K562 treated with DMSO at 1 percent for 24 hours (cell line): ENCODE results near the gene CEL. TPM values are rescaled to one million over a fixed set of nuclear protein-coding genes. Genes with fewer than 3 reads are reported as not detected.

Source experiments
- total RNA-seq: library from RNA; unstranded; fragments of 300-600 nt; gene quantifications from 2 replicates; pipeline ENCODE4 v1.2.3, GENCODE V29; 2022; ENCODE audit warnings: low read depth; ENCODE audit not compliant: insufficient read depth

CEL gene
- 1.5 TPM in 2 replicates for total RNA-seq

GRCh38 chr9:133061764-133062145 lies at the start of gene CEL:
Gene CEL, plus strand, starts transcription at chr9:133061981. Its CDS starts 22 bp downstream, at chr9:133062003.

GRCh38 chr9:133030317-133031129 lies 31.3 kb upstream of the CEL start, which contains the start of gene GTF3C5:
Gene GTF3C5, plus strand, starts transcription at chr9:133030997. Its CDS starts 15 bp downstream, at chr9:133031012.

Other genes with a start within 250 kb of the CEL start
- 1.1 TPM in 1 of 2 replicates, not detected in the other for gene AK8, start 183.7 kb upstream of the CEL start, total RNA-seq
- gene SPACA9, start 183.1 kb upstream of the CEL start, total RNA-seq: 1.8 and 2.1 TPM in 2 replicates
- 11.8 and 13.4 TPM in 2 replicates for gene TSC1, start 117.4 kb upstream of the CEL start, total RNA-seq
- 47.0 and 60.5 TPM in 2 replicates for gene GFI1B, start 83.3 kb upstream of the CEL start, total RNA-seq
- 109 and 110 TPM in 2 replicates for gene GTF3C5, start 31.0 kb upstream of the CEL start, total RNA-seq
- gene RALGDS, start 59.3 kb downstream of the CEL start, total RNA-seq: 41.1 and 53.9 TPM in 2 replicates
- 20.6 and 20.7 TPM in 2 replicates for gene GBGT1, start 101.9 kb downstream of the CEL start, total RNA-seq
- gene OBP2B, start 147.3 kb downstream of the CEL start, total RNA-seq: not detected in 2 replicates
- 6.8 and 14.1 TPM in 2 replicates for gene ABO, start 213.2 kb downstream of the CEL start, total RNA-seq